Measurements from ENCODE around the gene ARRDC3.
A peak's percentile ranks its signal among the peaks of the same experiment; 100 is the strongest.

ARRDC3 gene

GRCh38 chr5:91383956-91384300 is 811 bp upstream of the ARRDC3 start:
- Histone ChIP-seq H3K27me3 (ENCODE audit: control insufficient read depth, insufficient read depth, low read length) (no peaks in the 10 kb centered on the region), H3K9me3 (ENCODE audit: control insufficient read depth, insufficient read depth, low read length) (no peaks in the 10 kb centered on the region), H3K4me3 (ENCODE audit: low read depth, low read length) (peak overlapping the region; percentile 96), H3K36me3 (ENCODE audit: control insufficient read depth, insufficient read depth, low read length) (no peaks in the 10 kb centered on the region), H3K9ac (ENCODE audit: low read depth, low read length) (peak overlapping the region; percentile 80), H3K4me1 (ENCODE audit: control insufficient read depth, insufficient read depth, low read length) (no peaks in the 10 kb centered on the region)

GRCh38 chr5:91382530-91383026 is 539 bp downstream of the ARRDC3 start:
- Histone ChIP-seq H3K9ac (ENCODE audit: low read depth, low read length) (peak overlapping the region; percentile 80), H3K27me3 (ENCODE audit: control insufficient read depth, insufficient read depth, low read length) (no peaks in the 10 kb centered on the region), H3K4me3 (ENCODE audit: low read depth, low read length) (peak overlapping the region; percentile 96), H3K9me3 (ENCODE audit: control insufficient read depth, insufficient read depth, low read length) (no peaks in the 10 kb centered on the region), H3K4me1 (ENCODE audit: control insufficient read depth, insufficient read depth, low read length) (no peaks in the 10 kb centered on the region), H3K36me3 (ENCODE audit: control insufficient read depth, insufficient read depth, low read length) (no peaks in the 10 kb centered on the region)

- Histone ChIP-seq H3K9ac (ENCODE audit: low read depth, low read length) (peak overlapping the region; percentile 80), H3K36me3 (ENCODE audit: control insufficient read depth, insufficient read depth, low read length) (no peaks in the 10 kb centered on the region), H3K4me3 (ENCODE audit: low read depth, low read length) (peak overlapping the region; percentile 96), H3K9me3 (ENCODE audit: control insufficient read depth, insufficient read depth, low read length) (no peaks in the 10 kb centered on the region), H3K4me1 (ENCODE audit: control insufficient read depth, insufficient read depth, low read length) (no peaks in the 10 kb centered on the region), H3K27me3 (ENCODE audit: control insufficient read depth, insufficient read depth, low read length) (no peaks in the 10 kb centered on the region)
Observed at GRCh38 chr5:91381774-91382359, 1.2 kb downstream of the ARRDC3 start.

- no peaks in the 10 kb centered on the region for H3K36me3 ChIP-seq (ENCODE audit: control insufficient read depth, insufficient read depth, low read length)
- H3K4me3 ChIP-seq (ENCODE audit: low read depth, low read length), result peak overlapping the region; percentile 96
- peak overlapping the region; percentile 80 for H3K9ac ChIP-seq (ENCODE audit: low read depth, low read length)
- no peaks in the 10 kb centered on the region for H3K4me1 ChIP-seq (ENCODE audit: control insufficient read depth, insufficient read depth, low read length)
- H3K9me3 ChIP-seq (ENCODE audit: control insufficient read depth, insufficient read depth, low read length), result no peaks in the 10 kb centered on the region
- H3K27me3 ChIP-seq (ENCODE audit: control insufficient read depth, insufficient read depth, low read length), result no peaks in the 10 kb centered on the region
Observed at GRCh38 chr5:91381239-91381773, 1.8 kb downstream of the ARRDC3 start.

GRCh38 chr5:91380491-91381238 is 2.5 kb downstream of the ARRDC3 start:
- Histone ChIP-seq H3K9me3 (ENCODE audit: control insufficient read depth, insufficient read depth, low read length) (no peaks in the 10 kb centered on the region), H3K4me1 (ENCODE audit: control insufficient read depth, insufficient read depth, low read length) (no peaks in the 10 kb centered on the region), H3K4me3 (ENCODE audit: low read depth, low read length) (peak overlapping the region; percentile 96), H3K36me3 (ENCODE audit: control insufficient read depth, insufficient read depth, low read length) (no peaks in the 10 kb centered on the region), H3K9ac (ENCODE audit: low read depth, low read length) (peak overlapping the region; percentile 99), H3K27me3 (ENCODE audit: control insufficient read depth, insufficient read depth, low read length) (no peaks in the 10 kb centered on the region)

GRCh38 chr5:91379914-91380490 is 3.1 kb downstream of the ARRDC3 start:
- H3K36me3 ChIP-seq (ENCODE audit: control insufficient read depth, insufficient read depth, low read length), result peaks cover 1% of the 10 kb centered on the region
- H3K9ac ChIP-seq (ENCODE audit: low read depth, low read length), result peak overlapping the region; percentile 99

GRCh38 chr5:91379246-91379913 is 3.7 kb downstream of the ARRDC3 start:
- Histone ChIP-seq H3K9me3 (ENCODE audit: control insufficient read depth, insufficient read depth, low read length) (no peaks in the 10 kb centered on the region), H3K4me3 (ENCODE audit: low read depth, low read length) (peak overlapping the region; percentile 70), H3K4me1 (ENCODE audit: control insufficient read depth, insufficient read depth, low read length) (no peaks in the 10 kb centered on the region), H3K9ac (ENCODE audit: low read depth, low read length) (peak overlapping the region; percentile 95), H3K27me3 (ENCODE audit: control insufficient read depth, insufficient read depth, low read length) (no peaks in the 10 kb centered on the region), H3K36me3 (ENCODE audit: control insufficient read depth, insufficient read depth, low read length) (peaks cover 7% of the 10 kb centered on the region)

More at GRCh38 chr5:91379914-91380490, 3.1 kb downstream of the ARRDC3 start:
- no peaks in the 10 kb centered on the region for H3K9me3 ChIP-seq (ENCODE audit: control insufficient read depth, insufficient read depth, low read length)
- no peaks in the 10 kb centered on the region for H3K27me3 ChIP-seq (ENCODE audit: control insufficient read depth, insufficient read depth, low read length)
- no peaks in the 10 kb centered on the region for H3K4me1 ChIP-seq (ENCODE audit: control insufficient read depth, insufficient read depth, low read length)
- peak overlapping the region; percentile 96 for H3K4me3 ChIP-seq (ENCODE audit: low read depth, low read length)

GRCh38 chr5:91378752-91379211 is 4.3 kb downstream of the ARRDC3 start:
- Histone ChIP-seq H3K9me3 (ENCODE audit: control insufficient read depth, insufficient read depth, low read length) (no peaks in the 10 kb centered on the region), H3K4me3 (ENCODE audit: low read depth, low read length) (peak overlapping the region; percentile 70), H3K27me3 (ENCODE audit: control insufficient read depth, insufficient read depth, low read length) (no peaks in the 10 kb centered on the region), H3K9ac (ENCODE audit: low read depth, low read length) (no peak overlapping the region), H3K36me3 (ENCODE audit: control insufficient read depth, insufficient read depth, low read length) (peaks cover 11% of the 10 kb centered on the region), H3K4me1 (ENCODE audit: control insufficient read depth, insufficient read depth, low read length) (no peaks in the 10 kb centered on the region)

GRCh38 chr5:91374893-91375520 is 8.1 kb downstream of the ARRDC3 start:
- H3K36me3 ChIP-seq (ENCODE audit: control insufficient read depth, insufficient read depth, low read length), result peaks cover 21% of the 10 kb centered on the region
- H3K9ac ChIP-seq (ENCODE audit: low read depth, low read length), result no peak overlapping the region
- no peaks in the 10 kb centered on the region for H3K27me3 ChIP-seq (ENCODE audit: control insufficient read depth, insufficient read depth, low read length)
- no peaks in the 10 kb centered on the region for H3K9me3 ChIP-seq (ENCODE audit: control insufficient read depth, insufficient read depth, low read length)
- H3K4me1 ChIP-seq (ENCODE audit: control insufficient read depth, insufficient read depth, low read length), result no peaks in the 10 kb centered on the region
- H3K4me3 ChIP-seq (ENCODE audit: low read depth, low read length), result no peak overlapping the region

GRCh38 chr5:91373600-91373999 is 9.5 kb downstream of the ARRDC3 start:
- Histone ChIP-seq H3K36me3 (ENCODE audit: control insufficient read depth, insufficient read depth, low read length) (peaks cover 24% of the 10 kb centered on the region), H3K9me3 (ENCODE audit: control insufficient read depth, insufficient read depth, low read length) (no peaks in the 10 kb centered on the region), H3K4me3 (ENCODE audit: low read depth, low read length) (no peak overlapping the region), H3K4me1 (ENCODE audit: control insufficient read depth, insufficient read depth, low read length) (no peaks in the 10 kb centered on the region), H3K27me3 (ENCODE audit: control insufficient read depth, insufficient read depth, low read length) (no peaks in the 10 kb centered on the region), H3K9ac (ENCODE audit: low read depth, low read length) (no peak overlapping the region)

- Histone ChIP-seq H3K9ac (ENCODE audit: low read depth, low read length) (no peak overlapping the region), H3K27me3 (ENCODE audit: control insufficient read depth, insufficient read depth, low read length) (no peaks in the 10 kb centered on the region), H3K4me1 (ENCODE audit: control insufficient read depth, insufficient read depth, low read length) (no peaks in the 10 kb centered on the region), H3K4me3 (ENCODE audit: low read depth, low read length) (no peak overlapping the region), H3K9me3 (ENCODE audit: control insufficient read depth, insufficient read depth, low read length) (no peaks in the 10 kb centered on the region), H3K36me3 (ENCODE audit: control insufficient read depth, insufficient read depth, low read length) (peaks cover 24% of the 10 kb centered on the region)
Observed at GRCh38 chr5:91373006-91373405, 10.1 kb downstream of the ARRDC3 start.
